Activated naive CD8-positive, alpha-beta T cell treated with anti-CD3 and anti-CD28 coated beads, Interleukin-2, amount 50 U/mL, for 24 hours (primary cell): ENCODE data around the gene MON1A.

Source experiments
- ATAC-seq: fragments of 150-1000 bp; cut with Tn5 transposase; one replicate; pipeline ENCODE4 v1.10.0; 2021
- DNase-seq: peaks from one replicate; pipeline ENCODE4 v3.0.0; 2021
- H3K27ac Mint-ChIP-seq: one replicate; pipeline ENCODE4 v1.8.0; 2021; ENCODE audit warnings: mild to moderate bottlenecking, mixed read lengths
- H3K27me3 Mint-ChIP-seq: one replicate; pipeline ENCODE4 v1.8.0; 2021; ENCODE audit warnings: mixed read lengths
- H3K36me3 Mint-ChIP-seq: one replicate; pipeline ENCODE4 v1.8.0; 2021; ENCODE audit warnings: low read depth, mixed read lengths
- H3K4me1 Mint-ChIP-seq: one replicate; pipeline ENCODE4 v1.8.0; 2021; ENCODE audit warnings: mixed read lengths
- H3K4me3 Mint-ChIP-seq: one replicate; pipeline ENCODE4 v1.8.0; 2021; ENCODE audit warnings: mild to moderate bottlenecking, moderate library complexity, mixed read lengths
- H3K9me3 Mint-ChIP-seq: one replicate; pipeline ENCODE4 v1.8.0; 2021; ENCODE audit warnings: mixed read lengths

The MON1A gene

DNA sequence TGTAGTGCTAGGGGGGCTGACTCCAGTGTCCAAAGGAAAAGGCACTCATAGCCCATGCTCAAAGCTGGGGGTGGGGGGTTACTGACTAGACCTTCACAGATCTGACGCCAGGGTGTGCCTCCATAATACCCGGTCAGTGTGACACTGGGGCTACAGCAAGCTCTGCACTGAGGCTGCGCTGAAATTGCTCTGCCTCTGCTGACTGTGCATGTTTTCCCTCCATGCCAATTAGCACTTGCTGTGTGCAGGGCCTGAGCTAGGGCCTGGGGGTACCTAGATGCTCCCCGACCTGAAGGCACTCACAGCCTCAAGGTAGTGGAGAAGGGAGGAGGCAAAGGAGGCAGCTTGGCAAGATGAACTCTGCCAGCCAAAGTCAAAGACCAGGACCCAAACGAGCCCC lies 65.1 kb downstream of the MON1A start:
- ATAC-seq (no peak), DNase-seq (no peak)
- H3K4me3 Mint-ChIP-seq, result no peak overlapping the region
- no peaks in the 10 kb centered on the region for H3K4me1 Mint-ChIP-seq
- H3K9me3 Mint-ChIP-seq, result no peaks in the 10 kb centered on the region
- no peaks in the 10 kb centered on the region for H3K36me3 Mint-ChIP-seq
- peaks cover 24% of the 10 kb centered on the region for H3K27me3 Mint-ChIP-seq
- no peak overlapping the region for H3K27ac Mint-ChIP-seq

GRCh38 chr3:49859576-49860305 lies 69.9 kb downstream of the MON1A start:
- Mint-ChIP-seq H3K4me1 (peaks cover 20% of the 10 kb centered on the region), H3K36me3 (no peaks in the 10 kb centered on the region), H3K27ac (no peak overlapping the region), H3K27me3 (peaks cover 5% of the 10 kb centered on the region), H3K9me3 (no peaks in the 10 kb centered on the region), H3K4me3 (no peak overlapping the region)
- DNase-seq, result no peak
- no peak for ATAC-seq
